CD4-positive, alpha-beta T cell treated with Interleukin-17A for 1 hour (primary cell): ENCODE measurements around the gene CD244.

Experiments
- DNase-seq: peaks from one replicate; pipeline ENCODE4 v3.0.0-alpha.2; 2020

Gene CD244

DNA sequence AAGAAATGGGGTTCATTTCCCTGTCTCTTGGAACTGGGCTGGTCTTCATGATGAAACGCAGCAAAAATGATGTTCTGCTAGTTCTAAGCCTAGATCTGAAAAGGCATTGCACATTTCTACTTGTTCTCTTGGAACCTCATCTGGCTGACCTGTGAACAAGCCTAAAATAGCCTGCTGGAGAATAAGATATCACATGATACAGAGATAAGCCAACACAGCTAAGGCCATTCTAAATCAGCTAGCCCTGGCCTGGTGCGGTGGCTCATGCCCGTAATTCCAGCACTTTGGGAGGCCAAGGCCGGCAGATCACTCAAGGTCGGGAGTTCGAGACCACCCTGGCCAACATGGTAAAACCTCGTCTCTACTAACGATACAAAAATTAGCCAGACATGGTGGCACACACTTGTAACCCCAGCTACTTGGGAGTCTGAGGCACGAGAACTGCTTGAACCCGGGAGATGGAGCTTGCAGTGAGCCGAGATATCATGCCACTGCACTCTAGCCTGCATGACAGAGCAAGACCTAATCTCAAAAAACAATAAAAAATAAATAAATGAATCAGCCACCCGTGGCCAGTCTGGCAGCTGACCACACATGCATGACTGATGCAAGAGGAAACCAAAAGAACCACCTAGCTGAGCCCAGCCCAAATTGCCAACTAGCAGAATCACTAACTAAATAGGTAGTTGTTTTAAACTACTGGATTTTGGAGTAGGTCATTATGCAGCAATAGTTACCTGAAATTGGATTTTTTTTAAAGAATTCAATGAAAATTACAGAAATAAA lies 18.0 kb downstream of the CD244 start:
- no peak for DNase-seq

GRCh38 chr1:160841079-160841478 lies 21.6 kb downstream of the CD244 start:
- no peak for DNase-seq

GRCh38 chr1:160839746-160840145 lies 22.9 kb downstream of the CD244 start:
- DNase-seq, result no peak

GRCh38 chr1:160838888-160839287 lies 23.8 kb downstream of the CD244 start:
- no peak for DNase-seq

GRCh38 chr1:160837558-160838205 lies 25.0 kb downstream of the CD244 start:
- DNase-seq, result peak; percentile 88

- DNase-seq, result no peak
Measured at GRCh38 chr1:160836981-160837557, 25.6 kb downstream of the CD244 start.

GRCh38 chr1:160836561-160836960 lies 26.1 kb downstream of the CD244 start:
- no peak for DNase-seq

DNA sequence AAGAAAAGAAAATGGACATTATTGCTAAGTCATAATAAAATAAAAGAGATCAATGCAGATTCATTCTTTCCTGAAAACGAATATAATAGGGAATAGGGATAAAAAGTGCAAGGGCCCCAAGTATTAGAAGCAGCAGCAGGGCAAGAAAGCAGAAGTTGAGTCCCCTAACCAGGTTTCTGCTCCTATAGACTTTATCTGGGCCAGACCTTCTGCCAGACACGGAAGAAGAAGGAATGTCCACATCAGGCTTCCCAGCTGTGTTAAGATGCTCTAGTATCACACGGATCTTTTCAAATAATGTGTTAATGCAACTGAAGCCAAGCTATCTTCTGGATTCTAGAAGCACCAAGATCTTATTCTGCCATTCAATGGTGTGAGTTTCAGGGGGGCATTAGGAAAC lies 26.9 kb downstream of the CD244 start:
- DNase-seq, result no peak

GRCh38 chr1:160834945-160835565 lies 27.6 kb downstream of the CD244 start:
- DNase-seq, result peak; percentile 58

- peak; percentile 75 for DNase-seq
Measured at GRCh38 chr1:160830321-160831153, 32.1 kb downstream of the CD244 start.

- no peak for DNase-seq
Measured at GRCh38 chr1:160829766-160830165, 32.9 kb downstream of the CD244 start.

DNA sequence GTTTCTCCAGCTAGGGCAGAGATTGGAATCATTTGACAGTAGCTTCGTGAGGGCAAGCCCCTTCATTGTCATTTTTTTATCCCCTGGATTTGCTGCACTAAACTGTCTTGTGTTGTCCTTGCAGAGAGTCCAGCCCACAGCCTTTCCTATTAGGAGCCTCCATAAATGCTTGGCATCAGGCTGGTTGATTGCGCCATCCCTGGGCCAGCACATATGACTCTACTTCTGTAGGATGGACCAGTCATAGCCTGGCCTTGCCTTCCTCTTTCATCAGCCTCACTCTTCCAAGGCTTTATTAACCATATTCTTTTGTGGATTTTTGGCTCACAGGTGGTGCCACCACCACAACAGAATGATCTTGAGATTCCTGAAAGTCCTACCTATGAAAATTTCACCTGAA lies 35.3 kb downstream of the CD244 start:
- no peak for DNase-seq

DNA sequence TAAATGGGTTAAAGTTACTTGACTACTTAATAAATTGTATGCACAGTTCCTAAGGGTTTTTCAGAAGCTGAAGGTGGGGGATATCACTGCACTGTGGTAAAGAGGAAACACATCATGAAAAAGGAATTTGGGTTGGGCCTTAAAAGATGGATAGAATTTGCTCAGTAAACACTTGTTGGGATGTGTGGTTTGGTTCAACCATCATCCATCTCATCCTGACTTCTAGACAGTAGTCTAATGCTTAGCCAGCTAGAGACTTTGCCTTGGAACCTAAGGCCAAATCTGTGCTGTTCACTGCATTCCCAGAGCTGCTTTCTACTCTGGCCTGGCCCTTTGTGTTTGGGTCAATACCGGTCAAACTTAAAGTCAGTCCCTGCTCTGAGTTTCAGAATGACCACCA lies 36.1 kb downstream of the CD244 start:
- no peak for DNase-seq

GRCh38 chr1:160823296-160823695 lies 39.4 kb downstream of the CD244 start:
- no peak for DNase-seq

GRCh38 chr1:160821627-160822026 lies 41.1 kb downstream of the CD244 start:
- no peak for DNase-seq

DNA sequence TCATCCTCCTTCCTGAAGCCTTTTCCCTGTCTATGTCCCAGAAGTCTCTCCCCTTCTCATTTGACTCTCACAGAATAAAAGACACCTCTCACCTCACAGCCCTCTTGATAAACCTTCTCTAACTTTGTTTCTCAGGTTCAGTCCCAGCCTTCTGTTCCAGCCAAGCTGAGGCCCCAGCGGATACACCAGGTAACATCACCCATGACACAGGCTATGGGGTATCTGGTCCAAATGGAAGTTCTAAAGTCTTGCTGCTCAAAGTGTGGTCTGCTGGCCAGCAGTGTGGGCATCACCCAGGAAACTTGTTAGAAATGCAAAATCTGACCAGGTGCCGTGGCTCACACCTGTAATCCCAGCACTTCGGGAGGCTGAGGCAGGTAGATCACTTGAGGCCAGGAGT lies 43.5 kb downstream of the CD244 start:
- no peak for DNase-seq

DNA sequence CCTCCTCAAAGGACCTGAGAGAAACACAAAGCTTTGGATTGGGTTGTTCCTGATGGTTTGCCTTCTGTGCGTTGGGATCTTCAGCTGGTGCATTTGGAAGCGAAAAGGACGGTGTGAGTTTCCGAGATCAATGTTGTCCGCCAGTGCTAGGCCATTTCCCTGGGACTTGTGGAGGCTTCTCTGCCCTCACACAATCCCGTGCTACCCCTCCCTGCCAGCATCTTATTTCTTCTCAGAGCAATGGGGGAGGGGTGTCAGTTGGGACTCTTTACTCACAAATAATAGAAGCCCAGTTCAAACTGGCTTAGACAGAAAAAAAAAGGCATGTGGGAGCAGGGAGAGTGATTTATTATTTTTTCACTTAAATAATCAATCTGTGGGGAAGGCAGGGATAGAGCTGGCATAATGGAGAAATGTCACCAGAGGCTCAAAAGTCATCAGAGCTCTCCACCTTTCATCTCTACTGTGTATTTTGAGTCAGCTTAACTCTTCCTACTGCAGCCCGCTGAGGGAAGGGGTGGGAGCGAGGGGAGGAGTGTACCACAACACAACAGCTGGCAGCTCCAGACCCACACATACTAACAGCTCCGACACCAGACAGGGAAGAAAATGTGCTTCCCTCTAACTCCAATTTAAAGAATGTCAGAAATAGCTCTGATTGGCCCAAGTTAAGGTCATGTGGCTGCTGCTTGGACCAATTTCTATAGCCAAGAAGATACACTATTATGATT lies 44.3 kb downstream of the CD244 start:
- no peak for DNase-seq

DNA sequence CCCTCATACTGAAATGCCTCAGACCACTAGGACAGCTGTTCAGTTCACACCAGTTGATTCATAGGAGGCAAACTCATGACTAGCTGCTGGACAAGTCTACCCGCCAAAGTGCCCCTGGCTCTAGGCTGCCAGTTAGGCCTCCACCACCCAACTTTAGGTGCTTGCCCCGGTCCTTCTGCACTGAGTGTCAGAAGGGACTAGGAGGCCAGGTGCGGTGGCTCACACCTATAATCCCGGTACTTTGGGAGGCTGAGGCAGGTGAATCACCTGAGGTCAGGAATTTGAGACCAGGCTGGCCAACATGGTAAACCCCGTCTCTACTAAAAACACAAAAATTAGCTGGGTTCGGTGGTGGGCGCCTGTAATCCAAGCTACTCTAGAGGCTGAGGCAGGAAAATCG lies 47.8 kb downstream of the CD244 start:
- DNase-seq, result no peak

GRCh38 chr1:160814316-160814715 lies 48.4 kb downstream of the CD244 start:
- no peak for DNase-seq

DNA sequence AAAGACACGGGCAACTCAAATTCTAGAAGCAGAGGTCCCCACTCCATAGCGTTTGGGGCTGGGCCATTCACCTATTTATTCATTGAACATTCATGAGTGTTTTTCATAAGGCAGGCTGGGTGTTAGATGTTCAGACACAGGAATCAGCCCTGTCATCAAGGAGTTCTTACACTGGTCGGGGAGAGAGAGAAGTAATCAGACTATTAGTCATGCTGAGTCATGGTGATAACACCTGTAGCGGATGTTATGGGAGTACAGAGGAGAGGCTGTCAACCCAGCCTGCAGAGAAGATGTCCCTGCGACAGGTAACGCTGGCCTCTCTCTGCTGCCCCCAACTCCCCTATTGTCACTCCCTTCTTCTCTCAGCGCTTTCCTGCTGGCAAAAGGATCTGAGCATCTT lies 49.5 kb downstream of the CD244 start:
- DNase-seq, result peak; percentile 43

DNA sequence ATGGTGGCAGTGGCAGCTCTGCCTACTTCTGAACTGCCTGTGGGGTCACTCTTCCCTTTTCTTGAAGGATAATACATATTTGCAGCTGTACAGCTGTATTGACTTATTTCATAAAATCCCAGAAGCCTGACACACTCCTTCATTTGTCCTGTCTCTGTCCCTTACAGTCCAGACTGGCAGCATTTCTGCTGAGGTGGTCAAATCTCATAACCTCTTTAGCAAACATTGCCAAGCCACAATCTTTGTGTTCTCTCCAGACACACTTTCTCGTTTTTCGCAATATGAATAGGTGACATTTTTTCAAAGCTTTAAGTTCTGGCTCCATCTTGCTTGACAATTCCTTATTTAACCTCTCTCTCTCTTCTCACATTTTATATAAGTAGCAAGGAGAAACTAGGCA lies 51.5 kb downstream of the CD244 start:
- DNase-seq, result no peak

DNA sequence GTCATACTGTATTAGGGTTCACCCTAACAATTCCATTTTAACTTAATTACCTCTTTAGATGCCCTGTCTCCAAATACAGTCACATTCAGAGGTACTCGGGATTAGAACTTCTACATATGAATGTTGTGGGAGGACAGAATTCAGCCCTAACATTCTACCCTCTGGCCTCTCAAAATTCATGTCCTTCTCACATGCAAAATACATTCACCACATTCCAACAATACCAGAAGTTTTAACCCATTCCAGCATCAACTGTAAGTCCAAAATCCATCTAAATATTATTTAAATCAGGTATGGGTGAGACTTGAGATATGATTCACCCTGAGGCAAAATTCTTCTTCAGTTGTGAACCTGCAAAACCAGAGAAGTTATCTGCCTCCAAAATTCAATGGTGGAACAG lies 52.2 kb downstream of the CD244 start:
- no peak for DNase-seq
